GM18861 (cell line): Measurements from ENCODE around the gene ARHGEF16.

Experiments
- ATAC-seq: cut with Tn5 transposase; IDR thresholded peaks from one replicate; pipeline ENCODE4 v1.9.1; 2021; ENCODE audit not compliant: unreplicated experiment

ARHGEF16 gene

DNA sequence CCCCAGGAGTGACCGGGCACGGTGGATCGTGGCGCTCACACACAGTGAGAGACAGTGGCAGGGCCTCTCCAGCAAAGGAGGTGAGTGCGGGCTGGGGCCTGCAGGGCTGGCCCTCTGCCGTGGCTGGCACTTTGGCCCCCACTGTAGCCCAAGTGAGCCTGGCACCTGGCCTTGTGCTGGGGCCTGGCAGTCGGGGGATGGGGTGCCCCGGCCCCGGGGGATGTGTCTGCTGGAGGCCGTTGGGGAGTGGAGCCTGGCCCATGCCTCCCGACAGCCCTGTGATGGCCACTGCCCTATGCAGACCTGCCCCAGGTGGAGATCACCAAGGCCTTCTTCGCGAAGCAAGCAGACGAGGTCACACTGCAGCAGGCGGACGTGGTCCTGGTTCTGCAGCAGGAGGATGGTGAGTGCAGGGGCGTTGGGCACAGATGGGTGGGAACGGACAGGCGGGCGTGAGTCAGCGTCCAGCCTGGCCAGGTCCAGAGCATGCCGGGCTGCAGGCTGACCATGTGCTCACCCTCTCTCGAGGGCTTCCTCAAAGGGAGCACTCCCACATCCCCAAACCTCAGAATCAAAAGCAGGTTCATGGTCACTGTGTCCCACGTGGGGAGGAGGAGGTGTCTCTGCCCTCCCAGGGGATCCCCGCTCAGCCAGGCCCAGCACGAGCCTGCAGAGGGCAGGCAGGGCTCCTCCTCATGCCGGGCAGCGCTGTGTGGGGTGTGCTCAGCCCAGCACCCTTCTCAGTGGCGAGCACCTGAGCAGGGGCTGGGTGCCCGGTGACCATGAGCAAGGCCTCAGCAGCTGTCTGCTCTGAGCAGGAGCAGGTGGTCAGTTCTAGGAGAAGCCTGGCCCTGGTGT lies 25.3 kb downstream of the ARHGEF16 start:
- no peak for ATAC-seq

DNA sequence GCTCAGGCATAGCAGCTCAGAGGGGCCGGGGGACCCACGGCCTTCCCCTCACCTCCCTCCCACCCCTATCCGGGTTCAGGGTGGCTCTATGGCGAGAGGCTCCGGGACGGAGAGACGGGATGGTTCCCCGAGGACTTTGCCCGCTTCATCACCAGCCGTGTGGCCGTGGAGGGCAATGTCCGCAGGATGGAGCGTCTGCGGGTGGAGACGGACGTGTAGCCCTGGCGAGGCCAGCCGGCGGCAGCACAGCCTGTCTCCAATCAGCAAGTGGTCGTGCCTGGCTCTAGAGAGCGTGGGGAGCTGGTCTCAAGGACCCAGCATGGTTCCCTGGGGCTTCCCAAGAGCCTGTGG lies 25.9 kb downstream of the ARHGEF16 start:
- no peak for ATAC-seq

DNA sequence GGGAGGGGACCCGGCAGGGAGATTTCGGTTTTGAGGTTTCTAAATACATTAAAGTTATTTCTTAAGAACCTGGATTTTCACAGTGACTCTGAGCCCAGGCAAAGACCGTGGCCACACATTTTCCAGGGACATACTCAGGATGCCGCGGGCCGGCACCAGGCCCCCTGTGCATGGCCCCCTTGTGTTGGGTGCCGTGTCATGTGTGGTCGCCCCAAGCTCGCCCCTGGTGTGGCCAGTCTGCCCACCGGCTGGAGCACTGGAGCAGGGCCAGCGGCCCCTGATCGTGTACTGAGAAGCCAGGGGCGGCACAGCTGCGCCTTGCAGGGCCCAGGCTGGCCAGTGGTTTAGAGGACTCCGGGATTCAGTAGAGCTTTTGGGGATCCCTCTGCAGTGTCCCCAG lies 26.6 kb downstream of the ARHGEF16 start:
- no peak for ATAC-seq

DNA sequence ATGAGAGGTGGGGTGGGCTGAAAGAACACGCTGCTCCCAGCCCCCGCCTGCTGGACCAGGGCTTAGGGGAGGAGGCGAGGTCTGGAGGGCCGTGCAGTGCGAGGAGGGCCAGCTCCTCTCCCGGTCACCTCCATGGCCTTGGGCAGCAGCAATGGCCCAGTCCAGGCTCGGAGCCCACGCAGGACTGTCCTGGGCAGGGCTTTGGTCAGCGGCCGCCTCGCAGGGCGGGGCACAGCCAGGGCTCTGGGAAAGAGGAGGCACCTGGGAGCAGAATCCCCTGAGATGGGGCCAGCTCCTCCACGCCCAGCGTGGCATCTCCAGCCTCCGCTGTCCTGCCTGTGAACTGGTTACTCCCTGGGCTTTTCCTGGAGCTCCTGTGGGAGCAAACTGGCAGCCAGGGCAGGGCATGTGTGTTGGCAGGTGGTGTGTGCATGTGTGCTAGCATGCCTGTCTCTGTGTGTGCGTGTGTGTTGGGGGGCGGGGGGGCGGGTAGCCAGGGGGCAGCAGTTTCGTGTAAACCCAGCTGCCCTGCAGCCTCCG lies 27.4 kb downstream of the ARHGEF16 start:
- ATAC-seq, result no peak

DNA sequence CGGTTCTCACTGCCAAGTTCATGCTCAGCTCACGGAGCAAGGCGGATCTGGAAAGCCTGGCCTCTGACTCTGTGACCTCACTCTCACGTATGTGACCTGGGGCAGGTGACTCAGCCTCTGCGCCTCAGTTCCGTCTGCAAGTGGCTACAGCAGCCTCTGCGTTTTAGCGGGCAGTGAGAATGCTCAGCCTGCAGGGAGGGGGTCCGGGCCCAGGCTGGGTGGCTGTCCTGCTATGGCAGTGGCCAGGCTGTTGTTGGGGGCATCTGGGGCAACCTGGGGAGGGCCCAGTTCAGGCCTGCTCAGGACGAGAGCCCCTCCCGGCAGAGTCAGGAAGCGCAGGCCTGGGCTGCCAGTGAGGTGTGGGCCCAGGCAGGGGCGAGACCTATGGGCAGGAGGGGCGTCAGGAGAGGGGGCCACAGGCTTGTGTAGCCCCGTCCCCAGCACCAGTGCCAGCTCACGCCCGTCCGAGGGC lies 27.9 kb downstream of the ARHGEF16 start:
- ATAC-seq, result no peak

DNA sequence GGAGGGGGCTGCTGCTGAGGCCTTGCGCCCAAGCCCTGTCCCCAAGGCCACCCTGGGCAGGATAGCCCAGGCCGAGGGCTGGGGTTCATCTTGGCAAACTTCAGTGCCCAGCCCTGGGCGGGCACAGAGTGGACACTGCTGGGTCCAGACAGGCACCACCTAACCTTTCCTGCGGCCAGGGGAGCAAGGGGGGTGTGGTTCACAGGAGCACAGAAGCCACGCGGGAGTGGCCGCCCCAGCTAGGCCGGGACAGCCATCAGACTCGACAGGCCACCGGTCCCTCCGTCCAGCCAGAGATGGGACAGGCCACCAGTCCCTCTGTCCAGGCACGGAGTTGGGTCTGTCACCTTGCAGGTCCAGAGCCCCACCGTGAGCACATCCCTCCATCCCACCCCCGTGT lies 28.9 kb downstream of the ARHGEF16 start:
- no peak for ATAC-seq

DNA sequence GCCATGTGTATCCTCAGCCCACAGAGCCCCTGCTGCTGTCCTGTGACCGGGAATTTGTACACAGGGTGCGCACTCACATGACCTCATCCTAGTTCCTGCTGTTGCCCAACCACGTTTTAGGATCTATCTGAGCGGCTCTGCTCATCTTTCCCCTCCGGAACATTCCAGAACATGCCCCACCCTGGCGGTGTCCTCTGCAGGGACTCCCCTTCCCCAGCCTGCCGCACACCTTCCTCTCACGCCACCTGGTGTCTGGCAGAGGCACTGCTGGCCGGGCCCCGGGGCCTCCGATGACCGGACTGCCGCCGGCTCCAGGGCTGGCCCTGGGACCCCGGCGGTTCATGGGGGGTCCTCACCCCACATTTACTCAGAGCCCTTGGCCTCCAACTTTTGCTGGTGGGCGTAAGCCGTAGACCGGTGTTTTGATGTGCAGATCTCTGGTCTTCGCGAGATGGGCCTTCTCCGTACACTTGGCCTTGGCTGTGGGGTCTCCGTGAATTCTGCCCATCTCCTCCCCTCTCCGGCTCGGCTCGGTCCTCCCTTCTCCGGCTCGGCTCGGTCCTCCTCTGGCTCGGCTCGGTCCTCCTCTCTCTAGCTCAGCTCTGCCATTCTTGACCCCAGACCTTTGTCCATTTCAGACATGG lies 29.5 kb downstream of the ARHGEF16 start:
- ATAC-seq, result no peak

DNA sequence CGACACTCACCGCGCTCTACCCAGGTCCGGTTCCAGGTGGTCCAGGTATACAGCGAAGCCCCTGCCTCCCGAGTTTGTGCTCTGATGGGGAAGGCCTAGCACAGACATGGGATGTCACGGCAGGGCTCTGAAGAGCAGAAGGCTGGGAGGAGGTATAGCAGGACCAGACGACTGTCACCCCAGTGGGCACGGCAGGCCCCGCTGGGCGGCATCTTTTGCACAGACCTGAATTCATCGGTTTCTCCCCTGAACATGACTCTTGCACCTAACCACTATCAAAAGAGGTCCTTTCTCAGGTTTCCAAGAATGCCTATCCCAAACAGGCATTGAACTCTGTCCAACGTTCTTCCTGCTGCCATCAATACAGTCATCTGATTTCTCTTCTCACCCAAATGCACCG lies 30.6 kb downstream of the ARHGEF16 start:
- no peak for ATAC-seq

DNA sequence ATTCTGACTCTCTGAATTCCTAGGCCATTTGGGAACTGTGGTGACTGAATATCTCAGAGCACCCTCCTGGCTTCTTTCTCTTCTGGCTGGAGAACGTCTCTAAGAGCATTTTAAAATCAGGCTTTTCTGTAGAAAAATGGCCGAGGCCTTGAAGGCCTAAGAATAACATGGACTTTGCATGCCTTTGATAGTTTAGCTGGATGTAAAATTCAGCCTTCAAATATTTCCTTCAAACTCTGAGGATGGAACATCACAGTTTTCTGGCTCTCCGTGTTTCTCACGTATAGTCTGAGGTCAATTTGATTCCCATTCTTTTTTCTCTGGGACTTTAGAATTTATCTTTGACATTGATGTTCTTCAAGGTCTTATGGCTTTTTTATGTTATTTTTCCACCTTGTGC lies 34.0 kb downstream of the ARHGEF16 start:
- no peak for ATAC-seq

DNA sequence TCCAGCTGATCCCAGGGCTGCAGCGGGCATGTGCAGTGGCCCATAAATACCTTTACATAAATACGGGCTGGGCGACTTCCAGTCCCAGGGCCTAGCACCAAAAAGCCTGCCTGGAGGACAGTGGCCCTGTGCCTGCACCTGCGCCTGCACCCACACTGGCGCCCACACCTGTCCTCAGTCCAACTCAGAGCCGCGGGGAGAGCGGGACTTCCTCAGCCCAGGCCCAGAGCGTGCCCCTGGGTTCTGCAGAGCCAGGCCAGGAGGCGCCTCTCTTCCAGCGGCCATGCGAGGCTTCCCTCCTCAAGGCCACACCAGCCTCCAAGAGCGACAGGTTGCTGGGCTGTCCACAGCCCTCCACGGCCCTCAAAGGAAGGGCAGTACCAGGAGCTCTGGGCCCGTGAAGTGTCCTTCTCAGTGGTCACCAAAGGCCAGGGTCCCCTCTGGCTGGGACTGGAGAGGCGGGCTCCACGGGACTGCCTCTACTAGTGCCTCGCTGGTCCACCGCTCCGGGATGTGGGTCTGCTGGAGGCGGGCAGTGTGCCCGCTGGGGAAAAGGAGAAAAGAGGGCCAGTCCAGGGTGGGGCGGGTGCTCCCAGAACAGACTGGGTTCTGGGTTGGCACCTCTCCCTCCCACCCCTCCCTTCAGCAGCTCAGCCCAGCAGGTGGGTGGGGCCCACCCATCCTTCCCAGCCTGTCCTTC lies 35.7 kb downstream of the ARHGEF16 start:
- no peak for ATAC-seq

DNA sequence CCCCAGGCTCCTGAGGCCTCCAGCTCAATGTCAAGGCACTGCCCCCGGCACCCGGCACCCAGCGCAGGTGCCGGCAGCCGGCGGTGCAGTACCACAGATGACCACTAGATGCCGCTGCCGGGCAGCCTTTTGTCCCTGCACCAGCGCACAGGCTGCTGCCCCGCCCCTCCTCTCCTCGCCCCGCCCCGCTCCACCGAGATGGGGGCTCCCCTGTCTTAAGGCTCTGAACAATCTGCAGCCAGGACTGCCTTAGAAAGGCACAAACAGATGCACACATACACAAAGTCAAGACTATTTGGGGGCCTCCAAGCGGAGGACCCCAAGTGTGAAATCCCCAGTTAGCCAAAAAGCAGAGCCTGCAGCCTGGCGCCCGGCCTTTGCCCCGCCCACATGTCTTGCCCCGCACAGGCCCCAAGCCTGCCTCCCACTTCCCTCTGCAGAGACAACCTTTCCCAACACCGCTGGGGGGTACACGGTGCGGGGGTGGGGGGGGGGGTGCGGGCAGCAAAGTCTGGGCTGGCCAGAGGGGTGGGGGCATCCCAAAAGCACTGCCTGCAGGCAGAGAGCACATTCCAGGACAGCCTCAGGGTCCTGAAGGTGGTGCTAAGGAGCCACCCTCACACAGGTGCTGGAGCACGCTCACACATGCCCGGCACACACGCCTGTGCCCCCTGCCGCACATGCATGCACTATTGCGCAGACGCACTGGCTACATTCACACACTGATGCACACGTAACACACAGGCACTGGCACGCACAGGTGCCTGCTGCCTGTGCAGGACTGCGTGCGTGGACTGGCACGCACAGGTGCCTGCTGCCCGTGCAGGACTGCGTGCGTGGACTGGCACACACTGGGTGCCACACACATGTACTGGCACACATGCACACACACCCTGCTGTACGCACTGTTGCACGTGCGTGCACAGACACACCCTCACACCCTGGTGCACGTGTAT lies 37.1 kb downstream of the ARHGEF16 start:
- no peak for ATAC-seq

DNA sequence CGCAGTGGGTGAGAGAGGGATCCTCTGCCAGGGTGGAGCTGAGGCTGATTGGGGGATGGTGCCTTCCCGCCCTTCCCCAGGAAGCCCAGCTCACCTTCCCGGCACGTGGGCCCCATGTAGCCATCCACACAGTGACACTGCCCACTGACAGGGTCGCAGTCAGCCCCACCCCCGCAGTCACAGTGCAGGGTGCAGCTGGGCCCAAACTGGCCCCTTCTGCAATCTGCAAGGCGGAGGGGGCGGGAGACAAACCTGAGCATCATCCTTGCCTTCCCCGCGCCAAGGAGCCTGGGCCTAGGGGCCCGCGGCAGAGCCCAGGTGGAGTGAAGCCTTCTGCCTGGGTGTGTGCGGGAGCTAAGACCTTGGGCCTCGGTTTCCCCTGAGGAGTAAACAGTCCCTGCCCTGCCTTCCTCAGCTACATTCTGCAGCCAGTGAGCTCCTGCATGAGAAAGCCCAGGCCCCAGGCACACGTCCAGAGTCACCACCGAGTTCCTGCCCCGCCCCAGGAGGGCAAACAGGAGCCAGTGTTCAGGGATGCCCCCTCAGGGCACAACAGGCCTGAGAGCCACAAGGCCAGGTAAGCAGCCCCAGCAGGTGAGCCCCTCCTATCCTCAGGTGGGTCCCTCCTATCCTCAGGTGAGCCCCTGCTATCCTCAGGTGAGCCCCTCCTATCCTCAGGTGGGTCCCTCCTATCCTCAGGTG lies 38.2 kb downstream of the ARHGEF16 start:
- no peak for ATAC-seq

DNA sequence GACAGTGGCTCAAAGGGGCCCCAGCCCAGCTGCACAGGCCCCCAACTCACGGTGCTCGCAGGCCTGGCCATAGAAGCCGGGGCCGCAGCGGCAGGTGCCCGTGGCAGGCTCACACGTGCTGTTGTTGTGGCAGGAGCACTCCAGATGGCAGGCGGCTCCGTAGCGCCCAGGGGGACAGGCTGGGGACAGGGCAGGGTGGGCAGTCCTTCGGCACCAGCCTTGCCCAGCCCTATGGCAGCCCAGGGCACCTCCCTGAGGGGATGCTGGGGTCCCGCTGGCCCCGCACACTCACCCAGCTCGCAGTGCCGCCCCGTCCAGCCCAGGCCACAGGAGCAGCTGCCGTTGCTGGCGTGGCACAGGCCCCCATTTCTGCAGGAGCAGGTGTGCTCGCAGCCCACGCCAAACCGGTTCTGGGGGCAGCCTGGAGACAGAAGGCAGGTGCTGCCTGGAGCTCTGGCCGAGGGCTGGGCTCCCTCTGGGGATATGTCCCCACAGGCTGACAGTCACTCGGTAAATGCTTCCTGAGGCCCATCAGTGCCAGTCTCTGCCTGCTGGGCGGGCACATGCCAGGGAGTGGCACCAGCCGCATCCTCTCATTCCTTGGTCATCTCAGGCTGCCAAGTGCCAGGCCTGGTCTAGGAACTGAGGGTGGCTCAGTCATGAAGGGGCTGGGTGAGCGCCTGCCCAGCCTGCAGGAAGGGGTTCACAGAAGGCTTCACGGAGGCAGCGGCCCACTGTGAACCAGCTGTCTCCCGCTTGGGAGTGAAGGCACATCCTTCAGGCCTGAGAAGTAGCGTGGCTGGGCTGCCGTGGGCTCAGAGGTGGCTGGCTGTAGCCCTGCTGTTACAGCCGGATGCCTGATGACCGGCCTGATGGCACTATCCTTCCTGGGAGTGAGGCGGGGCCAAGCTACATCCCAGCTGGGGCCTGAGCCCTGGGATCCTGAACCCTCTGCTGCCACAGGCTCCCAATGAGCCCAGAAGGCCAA lies 40.1 kb downstream of the ARHGEF16 start:
- no peak for ATAC-seq

DNA sequence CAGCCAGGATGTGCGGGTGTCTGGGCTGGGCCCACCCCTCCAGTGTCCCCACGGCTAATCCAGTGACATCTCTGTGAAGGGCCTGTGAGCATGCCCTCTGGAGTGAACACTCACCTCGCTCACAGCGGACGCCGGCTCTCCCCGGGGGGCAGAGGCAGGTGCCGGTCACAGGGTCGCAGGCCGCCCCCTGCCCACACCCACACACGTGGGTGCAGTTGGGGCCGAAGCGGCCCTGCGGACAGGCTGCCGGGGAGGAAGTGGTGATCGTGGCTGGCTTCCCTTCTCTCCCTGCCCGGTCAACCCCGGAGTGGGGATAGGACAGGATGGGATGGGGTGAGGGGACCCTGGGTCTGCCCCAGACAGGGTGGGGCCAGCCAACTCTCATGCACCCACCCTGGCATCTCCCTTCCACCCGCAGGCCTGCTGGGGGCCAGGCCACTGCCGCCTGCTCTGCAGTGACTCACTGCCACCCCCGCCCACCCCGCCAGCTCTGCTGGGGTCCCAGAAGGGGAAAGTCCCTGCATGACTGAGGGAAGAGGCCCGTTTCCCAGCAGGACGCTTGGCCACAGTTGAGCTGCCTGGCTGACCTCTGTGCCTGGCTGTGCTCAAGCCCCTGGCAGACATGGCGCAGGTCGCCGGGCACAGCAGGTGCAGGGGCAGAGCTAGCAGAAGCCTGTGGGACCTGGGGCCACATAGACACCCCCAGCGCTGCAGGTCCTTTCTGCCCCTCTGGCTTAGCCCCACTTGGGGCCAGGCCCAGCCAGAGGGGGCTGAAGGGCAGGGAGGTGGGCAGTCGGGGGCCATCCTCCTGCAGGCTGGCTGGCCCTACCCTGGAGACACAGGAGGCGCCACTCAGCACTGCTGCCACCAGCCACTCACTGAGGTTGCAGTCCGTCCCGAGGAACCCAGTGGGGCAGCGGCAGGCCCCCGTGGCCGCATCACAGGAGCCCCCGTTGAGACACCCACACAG lies 41.6 kb downstream of the ARHGEF16 start:
- ATAC-seq, result no peak

DNA sequence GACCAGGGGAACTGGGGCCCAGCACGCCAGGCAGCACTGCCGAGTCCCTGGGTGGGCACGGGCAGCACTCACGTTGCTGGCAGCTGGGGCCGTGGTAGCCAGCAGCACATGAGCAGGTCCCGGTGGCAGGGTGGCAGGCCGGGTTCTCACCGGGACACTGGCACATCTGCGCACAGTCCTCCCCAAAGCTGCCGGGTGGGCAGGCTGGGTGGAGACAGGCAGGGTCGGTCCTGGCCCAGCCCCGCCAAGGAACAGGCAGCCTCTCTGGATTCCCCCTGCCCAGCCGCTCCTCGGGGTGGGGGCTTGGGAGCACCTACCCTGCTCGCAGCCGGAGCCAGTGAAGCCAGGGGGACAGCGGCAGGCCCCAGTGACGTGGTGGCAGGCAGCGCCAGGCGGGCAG lies 42.5 kb downstream of the ARHGEF16 start:
- no peak for ATAC-seq

DNA sequence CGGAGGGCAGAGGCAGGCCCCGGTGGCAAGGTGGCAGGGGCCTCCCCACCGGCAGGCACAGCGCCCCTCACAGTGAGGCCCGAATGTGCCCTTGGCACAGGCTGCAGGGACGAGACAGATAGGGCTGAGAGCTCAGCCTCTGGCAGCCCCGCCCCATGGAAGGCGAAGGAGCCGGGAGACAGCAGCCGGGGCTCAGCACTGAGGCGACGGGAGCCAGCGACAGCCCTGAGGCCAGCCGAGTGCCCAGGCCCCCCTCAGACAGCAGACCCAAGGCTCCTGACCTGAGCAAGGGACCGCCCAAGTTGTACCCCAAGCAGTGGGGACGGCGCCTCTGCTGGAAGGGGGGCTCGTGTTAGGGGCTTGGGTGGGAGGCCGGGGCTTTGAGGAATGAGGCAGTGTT lies 43.1 kb downstream of the ARHGEF16 start:
- no peak for ATAC-seq

DNA sequence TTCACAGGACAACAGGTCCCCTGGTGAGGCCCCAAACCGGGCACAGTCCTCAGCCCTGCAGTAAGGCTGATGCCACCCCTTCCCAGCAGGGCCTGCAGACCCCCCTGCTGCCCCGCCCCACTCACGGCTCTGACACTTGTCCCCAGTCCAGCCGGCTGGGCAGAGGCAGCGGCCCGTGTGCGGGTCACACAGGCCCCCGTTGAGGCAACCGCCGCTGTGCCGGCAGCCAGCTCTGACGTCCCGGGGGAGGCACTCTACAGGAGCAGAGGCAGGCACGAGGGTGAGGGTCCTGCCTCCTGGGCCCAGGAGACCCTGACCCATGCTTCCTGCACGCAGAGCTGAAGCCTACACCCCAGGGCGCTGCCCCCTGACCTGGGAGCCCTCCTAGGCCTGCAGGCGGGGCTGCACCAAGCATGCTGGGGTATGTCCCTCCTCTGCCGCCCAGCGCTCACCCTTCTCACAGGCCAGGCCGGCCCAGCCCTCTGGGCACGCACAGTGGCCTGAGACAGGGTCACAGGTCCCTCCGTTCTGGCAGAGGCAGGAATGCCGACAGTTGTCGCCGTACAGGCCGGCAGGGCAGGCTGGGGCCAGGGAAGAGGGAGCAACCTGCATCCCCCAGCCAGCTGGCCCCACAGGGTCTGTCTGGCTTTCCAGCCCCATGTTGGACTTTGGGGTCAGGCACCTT lies 43.9 kb downstream of the ARHGEF16 start:
- no peak for ATAC-seq
